Gastrocnemius medialis (tissue), 4 donors: Measurements from ENCODE around the gene MED25.

ENCODE experiments used
- CTCF ChIP-seq, 5 experiments: fragments of 450-650 bp in 3 of 5; fragments of 200-600 bp in 2 of 5; sonication (generic) in 2 of 5; IDR thresholded peaks in 4 of 5; conservative IDR thresholded peaks in 1 of 5; 1 replicate in 4 of 5; 2 replicates in 1 of 5; pipeline ENCODE4 v1.5.1; 2016 to 2019; ENCODE audit warnings: antibody characterized with exemption in 5 of 5, mild to moderate bottlenecking in 3 of 5, moderate library complexity in 3 of 5
- POLR2A ChIP-seq, 2 donors: fragments of 450-650 bp; IDR thresholded peaks; one replicate each; pipeline ENCODE4 v1.6.1; 2017; ENCODE audit warnings: antibody characterized with exemption in 2 of 2, mild to moderate bottlenecking in 2 of 2, moderate library complexity in 2 of 2

GRCh38 chr19:49837425-49837824, 19.3 kb downstream of the MED25 start:
- TF ChIP-seq POLR2A (IDR thresholded peaks at IDR 0.05), result no peak
- TF ChIP-seq CTCF (IDR thresholded peaks at IDR 0.05 in 4 of 5, conservative IDR thresholded peaks at IDR 0.05 in 1 of 5), result no peak
